ENCODE results near the gene PPTC7.

The PPTC7 gene

DNA sequence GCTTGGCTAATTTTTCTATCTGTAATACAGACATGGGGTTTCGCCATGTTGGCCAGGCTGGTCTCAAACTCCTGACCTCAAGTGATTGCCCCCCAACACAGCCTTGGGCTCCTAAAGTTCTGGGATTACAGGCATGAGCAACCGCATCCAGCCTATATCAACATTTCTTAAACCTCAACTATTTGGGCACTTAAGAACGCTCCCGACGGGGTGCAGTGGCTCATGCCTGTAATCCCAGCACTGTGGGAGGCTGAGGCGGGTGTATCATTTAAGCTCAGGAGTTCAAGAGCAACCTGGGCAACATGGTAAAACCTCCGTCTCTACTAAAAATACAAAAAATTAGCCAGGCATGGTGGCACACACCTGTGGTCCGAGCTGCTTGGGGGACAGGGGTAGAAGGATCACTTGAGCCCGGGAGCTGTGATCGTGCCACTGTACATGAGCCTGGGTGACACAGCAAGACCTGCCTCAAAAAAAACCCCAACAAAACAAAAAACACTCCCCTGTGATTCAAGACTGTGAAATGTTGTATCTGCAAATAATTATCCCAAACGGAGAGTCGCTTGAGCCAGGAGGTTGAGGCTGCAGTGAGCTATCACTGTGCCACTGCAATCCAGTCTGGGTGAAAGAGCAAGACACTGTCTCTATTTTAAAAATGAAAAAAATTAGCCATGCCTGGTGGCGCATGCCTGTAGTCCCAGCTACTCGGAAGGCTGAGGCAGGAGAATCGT lies 21.5 kb downstream of the PPTC7 start:
- TF ChIP-seq EP300 (IDR thresholded peaks at IDR 0.05; ENCODE audit: borderline replicate concordance): no peak
- no peak for TF ChIP-seq ZBTB7A (IDR thresholded peaks at IDR 0.05; ENCODE audit: low read depth)
- TF ChIP-seq TAF1 (IDR thresholded peaks at IDR 0.05; ENCODE audit: low read depth): no peak
- no peak for TF ChIP-seq CREB1 (IDR thresholded peaks at IDR 0.05; ENCODE audit: low read depth)
- TF ChIP-seq NFIC (IDR thresholded peaks at IDR 0.05): no peak
- TF ChIP-seq, protein P1, sequence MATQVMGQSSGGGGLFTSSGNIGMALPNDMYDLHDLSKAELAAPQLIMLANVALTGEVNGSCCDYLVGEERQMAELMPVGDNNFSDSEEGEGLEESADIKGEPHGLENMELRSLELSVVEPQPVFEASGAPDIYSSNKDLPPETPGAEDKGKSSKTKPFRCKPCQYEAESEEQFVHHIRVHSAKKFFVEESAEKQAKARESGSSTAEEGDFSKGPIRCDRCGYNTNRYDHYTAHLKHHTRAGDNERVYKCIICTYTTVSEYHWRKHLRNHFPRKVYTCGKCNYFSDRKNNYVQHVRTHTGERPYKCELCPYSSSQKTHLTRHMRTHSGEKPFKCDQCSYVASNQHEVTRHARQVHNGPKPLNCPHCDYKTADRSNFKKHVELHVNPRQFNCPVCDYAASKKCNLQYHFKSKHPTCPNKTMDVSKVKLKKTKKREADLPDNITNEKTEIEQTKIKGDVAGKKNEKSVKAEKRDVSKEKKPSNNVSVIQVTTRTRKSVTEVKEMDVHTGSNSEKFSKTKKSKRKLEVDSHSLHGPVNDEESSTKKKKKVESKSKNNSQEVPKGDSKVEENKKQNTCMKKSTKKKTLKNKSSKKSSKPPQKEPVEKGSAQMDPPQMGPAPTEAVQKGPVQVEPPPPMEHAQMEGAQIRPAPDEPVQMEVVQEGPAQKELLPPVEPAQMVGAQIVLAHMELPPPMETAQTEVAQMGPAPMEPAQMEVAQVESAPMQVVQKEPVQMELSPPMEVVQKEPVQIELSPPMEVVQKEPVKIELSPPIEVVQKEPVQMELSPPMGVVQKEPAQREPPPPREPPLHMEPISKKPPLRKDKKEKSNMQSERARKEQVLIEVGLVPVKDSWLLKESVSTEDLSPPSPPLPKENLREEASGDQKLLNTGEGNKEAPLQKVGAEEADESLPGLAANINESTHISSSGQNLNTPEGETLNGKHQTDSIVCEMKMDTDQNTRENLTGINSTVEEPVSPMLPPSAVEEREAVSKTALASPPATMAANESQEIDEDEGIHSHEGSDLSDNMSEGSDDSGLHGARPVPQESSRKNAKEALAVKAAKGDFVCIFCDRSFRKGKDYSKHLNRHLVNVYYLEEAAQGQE (IDR thresholded peaks at IDR 0.05; ENCODE audit: low read depth): no peak
- no peak for TF ChIP-seq TEAD4 (IDR thresholded peaks at IDR 0.05)
- no peak for TF ChIP-seq TCF12 (IDR thresholded peaks at IDR 0.05; ENCODE audit: low read depth)
- TF ChIP-seq, protein P2, sequence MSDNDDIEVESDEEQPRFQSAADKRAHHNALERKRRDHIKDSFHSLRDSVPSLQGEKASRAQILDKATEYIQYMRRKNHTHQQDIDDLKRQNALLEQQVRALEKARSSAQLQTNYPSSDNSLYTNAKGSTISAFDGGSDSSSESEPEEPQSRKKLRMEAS (IDR thresholded peaks at IDR 0.05): no peak

DNA sequence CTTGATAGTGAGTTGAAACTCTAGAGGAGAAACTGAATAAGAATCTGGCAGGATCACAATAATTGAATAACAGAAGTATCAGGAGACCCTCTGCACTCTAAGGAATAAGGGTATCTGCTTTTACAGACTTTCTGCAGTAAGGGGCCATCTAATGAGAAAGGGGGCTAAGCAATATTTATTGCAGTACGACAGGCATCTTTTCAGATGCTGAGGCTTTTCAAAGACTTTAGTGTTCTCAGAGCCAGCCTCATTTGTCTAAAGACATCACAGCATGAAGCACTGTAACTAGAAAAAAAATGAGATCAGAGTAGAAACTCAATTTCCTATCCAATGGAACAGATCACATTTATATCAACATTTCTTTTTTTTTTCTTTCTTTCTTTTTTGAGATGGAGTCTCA lies 22.2 kb downstream of the PPTC7 start:
- TF ChIP-seq TAF1 (IDR thresholded peaks at IDR 0.05; ENCODE audit: low read depth) (no peak), YY1 (IDR thresholded peaks at IDR 0.05; ENCODE audit: low read depth) (no peak), CREB1 (IDR thresholded peaks at IDR 0.05; ENCODE audit: low read depth) (no peak), ZBTB7A (IDR thresholded peaks at IDR 0.05; ENCODE audit: low read depth) (no peak), CEBPB (IDR thresholded peaks at IDR 0.05) (no peak), TCF12 (IDR thresholded peaks at IDR 0.05; ENCODE audit: low read depth) (no peak), EP300 (IDR thresholded peaks at IDR 0.05; ENCODE audit: borderline replicate concordance) (no peak), TEAD4 (IDR thresholded peaks at IDR 0.05) (no peak), EGR1 (IDR thresholded peaks at IDR 0.05) (no peak), RAD21 (IDR thresholded peaks at IDR 0.05; ENCODE audit: low read depth) (no peak), FOXM1 (IDR thresholded peaks at IDR 0.05; ENCODE audit: borderline replicate concordance, low read depth) (no peak), NFIC (IDR thresholded peaks at IDR 0.05) (no peak)
- TF ChIP-seq, protein P2 (IDR thresholded peaks at IDR 0.05): no peak
- TF ChIP-seq, protein P3, sequence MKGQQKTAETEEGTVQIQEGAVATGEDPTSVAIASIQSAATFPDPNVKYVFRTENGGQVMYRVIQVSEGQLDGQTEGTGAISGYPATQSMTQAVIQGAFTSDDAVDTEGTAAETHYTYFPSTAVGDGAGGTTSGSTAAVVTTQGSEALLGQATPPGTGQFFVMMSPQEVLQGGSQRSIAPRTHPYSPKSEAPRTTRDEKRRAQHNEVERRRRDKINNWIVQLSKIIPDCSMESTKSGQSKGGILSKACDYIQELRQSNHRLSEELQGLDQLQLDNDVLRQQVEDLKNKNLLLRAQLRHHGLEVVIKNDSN (IDR thresholded peaks at IDR 0.05): no peak
- TF ChIP-seq, protein P1 (IDR thresholded peaks at IDR 0.05; ENCODE audit: low read depth): no peak

DNA sequence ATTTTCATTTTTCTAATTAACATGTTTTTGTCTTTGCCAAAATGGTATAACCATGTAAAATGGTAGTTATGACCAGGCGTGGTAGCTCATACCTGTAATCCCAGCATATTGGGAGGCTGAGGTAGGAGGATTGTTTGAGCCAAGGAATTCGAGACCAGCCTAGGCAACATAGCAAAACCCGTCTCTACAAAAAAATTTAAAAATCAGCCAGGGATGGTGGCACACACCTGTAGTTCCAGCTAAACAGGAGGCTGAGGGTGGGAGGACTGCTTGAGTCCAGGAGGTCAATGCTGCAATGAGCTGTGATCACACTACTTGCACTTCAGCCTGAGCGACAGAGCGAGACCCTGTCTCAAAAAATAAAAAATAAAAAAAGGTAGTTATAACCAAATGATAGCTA lies 23.1 kb downstream of the PPTC7 start:
- TF ChIP-seq FOXM1 (IDR thresholded peaks at IDR 0.05; ENCODE audit: borderline replicate concordance, low read depth) (no peak), YY1 (IDR thresholded peaks at IDR 0.05; ENCODE audit: low read depth) (no peak), TCF12 (IDR thresholded peaks at IDR 0.05; ENCODE audit: low read depth) (no peak), RAD21 (IDR thresholded peaks at IDR 0.05; ENCODE audit: low read depth) (no peak), TEAD4 (IDR thresholded peaks at IDR 0.05) (no peak), CREB1 (IDR thresholded peaks at IDR 0.05; ENCODE audit: low read depth) (no peak), EP300 (IDR thresholded peaks at IDR 0.05; ENCODE audit: borderline replicate concordance) (no peak), ZBTB7A (IDR thresholded peaks at IDR 0.05; ENCODE audit: low read depth) (no peak), CEBPB (IDR thresholded peaks at IDR 0.05) (no peak), NFIC (IDR thresholded peaks at IDR 0.05) (no peak), EGR1 (IDR thresholded peaks at IDR 0.05) (no peak)
- TF ChIP-seq, protein P3 (IDR thresholded peaks at IDR 0.05): no peak
- TF ChIP-seq, protein P1 (IDR thresholded peaks at IDR 0.05; ENCODE audit: low read depth): no peak
- TF ChIP-seq, protein P2 (IDR thresholded peaks at IDR 0.05): no peak

DNA sequence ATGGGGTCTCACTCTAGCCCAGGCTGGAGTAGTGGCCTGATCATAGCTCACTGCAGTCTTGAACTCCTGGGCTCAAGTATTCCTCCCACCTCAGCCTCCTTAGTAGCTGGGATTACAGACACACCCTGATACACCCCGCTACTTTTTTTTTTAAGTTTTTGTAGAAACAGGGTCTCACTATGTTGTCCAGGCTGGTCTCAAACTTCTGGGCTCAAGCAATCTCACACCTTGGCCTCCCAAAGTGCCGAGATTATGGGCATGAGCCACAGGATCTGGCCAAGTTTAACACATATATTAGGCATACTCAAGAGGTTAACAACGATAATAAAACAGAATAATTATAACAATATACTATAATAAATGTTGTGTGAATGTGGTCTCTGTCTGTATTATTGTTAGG lies 25.8 kb downstream of the PPTC7 start:
- no peak for TF ChIP-seq ZBTB7A (IDR thresholded peaks at IDR 0.05; ENCODE audit: low read depth)
- no peak for TF ChIP-seq CEBPB (IDR thresholded peaks at IDR 0.05)
- TF ChIP-seq TCF12 (IDR thresholded peaks at IDR 0.05; ENCODE audit: low read depth): no peak
- TF ChIP-seq, protein P3 (IDR thresholded peaks at IDR 0.05): no peak
- TF ChIP-seq FOXM1 (IDR thresholded peaks at IDR 0.05; ENCODE audit: borderline replicate concordance, low read depth): no peak
- TF ChIP-seq NFIC (IDR thresholded peaks at IDR 0.05): no peak
- TF ChIP-seq, protein P2 (IDR thresholded peaks at IDR 0.05): no peak
- TF ChIP-seq CREB1 (IDR thresholded peaks at IDR 0.05; ENCODE audit: low read depth): no peak
- no peak for TF ChIP-seq EP300 (IDR thresholded peaks at IDR 0.05; ENCODE audit: borderline replicate concordance)
- no peak for TF ChIP-seq RAD21 (IDR thresholded peaks at IDR 0.05; ENCODE audit: low read depth)
- no peak for TF ChIP-seq EGR1 (IDR thresholded peaks at IDR 0.05)
- TF ChIP-seq TEAD4 (IDR thresholded peaks at IDR 0.05): no peak
- TF ChIP-seq YY1 (IDR thresholded peaks at IDR 0.05; ENCODE audit: low read depth): no peak
- TF ChIP-seq TAF1 (IDR thresholded peaks at IDR 0.05; ENCODE audit: low read depth): no peak
- TF ChIP-seq, protein P1 (IDR thresholded peaks at IDR 0.05; ENCODE audit: low read depth): no peak

All from Ishikawa (cell line).